PC-3 (cell line): ENCODE measurements around the gene ASIC5.

ENCODE experiments used
- EZH2 ChIP-seq: fragments of 300-600 bp; sonication (generic); IDR thresholded peaks from one replicate; pipeline ENCODE4 v1.6.1; 2017; ENCODE audit warnings: antibody characterized with exemption, mild to moderate bottlenecking, low read length; ENCODE audit not compliant: unreplicated experiment
- EZH2phosphoT487 ChIP-seq: fragments of 300-600 bp; sonication (generic); IDR thresholded peaks from 2 replicates; pipeline ENCODE4 v1.6.1; 2018; ENCODE audit warnings: mild to moderate bottlenecking, antibody characterized with exemption, low read length, borderline replicate concordance
- TF ChIP-seq, protein P1 (sequence below): fragments of 300-600 bp; sonication (generic); conservative IDR thresholded peaks from 2 replicates; pipeline ENCODE4 v1.5.1; 2017; ENCODE audit warnings: antibody characterized with exemption, low read depth, mild to moderate bottlenecking, low read length

DNA sequence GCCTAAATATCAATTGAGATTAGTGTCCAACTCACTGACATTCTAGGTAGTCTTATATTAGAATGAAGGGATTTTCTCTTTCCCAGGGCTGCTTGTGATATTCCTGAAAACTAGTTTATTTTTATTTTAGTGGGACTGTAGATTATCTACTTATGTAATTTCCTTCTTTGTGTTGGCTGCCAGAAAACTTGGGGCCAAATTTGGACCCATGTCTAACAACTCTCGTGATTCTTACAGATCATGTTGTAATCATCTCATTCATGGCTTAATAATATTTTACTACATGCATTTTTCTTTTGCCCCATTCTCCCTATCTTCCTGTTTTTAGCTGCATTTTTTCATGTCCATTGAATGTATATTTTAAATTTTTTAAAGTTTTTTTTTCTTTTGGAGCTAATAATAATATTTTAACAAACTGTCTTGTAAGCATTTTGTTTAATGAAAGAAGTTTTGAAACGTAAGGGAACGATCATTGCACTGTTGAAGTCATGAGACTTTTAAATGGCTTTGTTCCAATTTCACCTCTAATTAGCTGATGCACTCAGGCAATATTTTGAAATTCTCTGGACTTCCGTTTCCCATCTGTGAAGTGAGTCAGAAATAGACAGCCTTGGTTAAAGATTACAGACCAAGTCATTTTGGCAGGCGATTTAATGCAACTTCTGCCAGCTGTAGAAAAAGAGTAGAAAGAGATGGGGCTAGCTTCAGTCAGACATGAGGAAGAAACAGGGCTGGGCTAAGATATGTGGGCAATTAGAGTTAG, 23.1 kb upstream of the ASIC5 start:
- TF ChIP-seq, protein P1, sequence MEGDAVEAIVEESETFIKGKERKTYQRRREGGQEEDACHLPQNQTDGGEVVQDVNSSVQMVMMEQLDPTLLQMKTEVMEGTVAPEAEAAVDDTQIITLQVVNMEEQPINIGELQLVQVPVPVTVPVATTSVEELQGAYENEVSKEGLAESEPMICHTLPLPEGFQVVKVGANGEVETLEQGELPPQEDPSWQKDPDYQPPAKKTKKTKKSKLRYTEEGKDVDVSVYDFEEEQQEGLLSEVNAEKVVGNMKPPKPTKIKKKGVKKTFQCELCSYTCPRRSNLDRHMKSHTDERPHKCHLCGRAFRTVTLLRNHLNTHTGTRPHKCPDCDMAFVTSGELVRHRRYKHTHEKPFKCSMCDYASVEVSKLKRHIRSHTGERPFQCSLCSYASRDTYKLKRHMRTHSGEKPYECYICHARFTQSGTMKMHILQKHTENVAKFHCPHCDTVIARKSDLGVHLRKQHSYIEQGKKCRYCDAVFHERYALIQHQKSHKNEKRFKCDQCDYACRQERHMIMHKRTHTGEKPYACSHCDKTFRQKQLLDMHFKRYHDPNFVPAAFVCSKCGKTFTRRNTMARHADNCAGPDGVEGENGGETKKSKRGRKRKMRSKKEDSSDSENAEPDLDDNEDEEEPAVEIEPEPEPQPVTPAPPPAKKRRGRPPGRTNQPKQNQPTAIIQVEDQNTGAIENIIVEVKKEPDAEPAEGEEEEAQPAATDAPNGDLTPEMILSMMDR, result no peak
- TF ChIP-seq EZH2 (no peak), EZH2phosphoT487 (no peak)
